HepG2 (cell line): ENCODE data around the gene AKR7A2. TPM values are rescaled to one million over a fixed set of nuclear protein-coding genes. Genes with fewer than 3 reads are reported as not detected.

Experiments
- BORCS8-MEF2B ChIP-seq: sonication (generic); formaldehyde crosslinking; IDR thresholded peaks from 2 replicates; pipeline ENCODE4 v1.8.0; 2022; ENCODE audit warnings: mild to moderate bottlenecking, missing genetic modification reagents
- CCDC6 ChIP-seq: sonication (generic); formaldehyde crosslinking; IDR thresholded peaks from 2 replicates; pipeline ENCODE4 v1.8.1; 2022; ENCODE audit warnings: mild to moderate bottlenecking, missing genetic modification reagents, moderate library complexity
- HNRNPL ChIP-seq: fragments of 200-400 bp; formaldehyde crosslinking; IDR thresholded peaks from 2 replicates; pipeline ENCODE4 v1.6.1; 2017; ENCODE audit warnings: mild to moderate bottlenecking, low read depth, low read length
- KDM3A ChIP-seq: IDR thresholded peaks from 2 replicates; pipeline ENCODE4 v1.6.1; 2018; ENCODE audit warnings: low read depth, missing compliant biosample characterization
- KLF16 ChIP-seq, 2 experiments: sonication (generic) in 1 of 2; formaldehyde crosslinking in 1 of 2; IDR thresholded peaks; 2 replicates each; pipeline versions ENCODE4 v1.6.1 to v1.8.0; 2016 to 2023; ENCODE audit warnings: missing genetic modification reagents in 2 of 2, missing compliant biosample characterization in 1 of 2
- LCORL ChIP-seq, 2 experiments: fragments of 450-650 bp in 1 of 2; sonication (generic) in 1 of 2; formaldehyde crosslinking in 1 of 2; IDR thresholded peaks; 2 replicates each; pipeline versions ENCODE4 v1.5.0 to v1.6.1; 2017 to 2020; ENCODE audit warnings: antibody characterized with exemption in 1 of 2, missing genetic modification reagents in 1 of 2
- PHF20 ChIP-seq: sonication (generic); formaldehyde crosslinking; IDR thresholded peaks from 2 replicates; pipeline ENCODE4 v1.5.0; 2020; ENCODE audit warnings: mild to moderate bottlenecking, missing genetic modification reagents
- SALL1 ChIP-seq: sonication (generic); formaldehyde crosslinking; IDR thresholded peaks from 2 replicates; pipeline ENCODE4 v1.8.0; 2022; ENCODE audit warnings: mild to moderate bottlenecking, missing genetic modification reagents
- SIN3B ChIP-seq: fragments of 150-350 bp; IDR thresholded peaks from 2 replicates; pipeline ENCODE4 v1.6.1; 2014; ENCODE audit warnings: low read length
- WIZ ChIP-seq: sonication (generic); formaldehyde crosslinking; IDR thresholded peaks from 2 replicates; pipeline ENCODE4 v1.5.1; 2020; ENCODE audit warnings: mild to moderate bottlenecking, missing genetic modification reagents
- ZFP82 ChIP-seq: sonication (generic); formaldehyde crosslinking; IDR thresholded peaks from 2 replicates; pipeline ENCODE4 v1.5.1; 2020; ENCODE audit warnings: mild to moderate bottlenecking, missing genetic modification reagents, borderline replicate concordance
- ZFYVE20 ChIP-seq: sonication (generic); formaldehyde crosslinking; IDR thresholded peaks from 2 replicates; pipeline ENCODE4 v1.8.0; 2023; ENCODE audit warnings: low read depth, mild to moderate bottlenecking, moderate library complexity, missing genetic modification reagents, borderline replicate concordance
- ZNF451 ChIP-seq: sonication (generic); formaldehyde crosslinking; IDR thresholded peaks from 2 replicates; pipeline ENCODE4 v1.5.0; 2020; ENCODE audit warnings: mild to moderate bottlenecking, missing genetic modification reagents
- ZNF670 ChIP-seq: sonication (generic); formaldehyde crosslinking; IDR thresholded peaks from 2 replicates; pipeline ENCODE4 v1.8.0; 2022; ENCODE audit warnings: mild to moderate bottlenecking, missing genetic modification reagents, borderline replicate concordance
- ZNF746 ChIP-seq: sonication (generic); formaldehyde crosslinking; IDR thresholded peaks from 2 replicates; pipeline ENCODE4 v1.8.0; 2022; ENCODE audit warnings: mild to moderate bottlenecking, missing genetic modification reagents
- ZNF879 ChIP-seq: sonication (generic); formaldehyde crosslinking; IDR thresholded peaks from 2 replicates; pipeline ENCODE4 v1.8.1; 2023; ENCODE audit warnings: missing genetic modification reagents
- polyA plus RNA-seq, 8 experiments: library from polyadenylated mRNA; depleted of rRNA in 3 of 8; stranded (reverse) in 7 of 8; unstranded in 1 of 8; fragments of >200 nt; fragmentation: Illumina TruSeq in 4 of 8; extraction: Trizol in 4 of 8; gene quantifications; 2 replicates each; pipeline versions ENCODE4 v1.2.1 to v1.2.3, GENCODE V29; 2011 to 2016; ENCODE audit warnings: low read depth in 4 of 8, missing spikeins in 1 of 8, mixed read lengths in 1 of 8; ENCODE audit not compliant: insufficient read depth in 1 of 8
- total RNA-seq, 5 experiments: library from RNA; depleted of rRNA; stranded (reverse); fragments of >200 nt; fragmentation: Illumina TruSeq; extraction: Trizol; gene quantifications; 2 replicates each; pipeline ENCODE4 v1.2.3, GENCODE V29; 2016; ENCODE audit warnings: low read depth in 1 of 5
- TF ChIP-seq, protein P1 (sequence below): sonication (generic); formaldehyde crosslinking; IDR thresholded peaks from 2 replicates; pipeline ENCODE4 v1.5.1; 2020; ENCODE audit warnings: mild to moderate bottlenecking, moderate library complexity, missing genetic modification reagents
- TF ChIP-seq, protein P2 (sequence below): sonication (generic); formaldehyde crosslinking; IDR thresholded peaks from 2 replicates; pipeline ENCODE4 v1.5.0; 2020; ENCODE audit warnings: missing genetic modification reagents
- TF ChIP-seq, protein P3 (sequence below): sonication (generic); formaldehyde crosslinking; IDR thresholded peaks from 2 replicates; pipeline ENCODE4 v1.9.0; 2022; ENCODE audit warnings: missing genetic modification reagents, mild to moderate bottlenecking, borderline replicate concordance
- TF ChIP-seq, protein P4 (sequence below): sonication (generic); formaldehyde crosslinking; IDR thresholded peaks from 2 replicates; pipeline ENCODE4 v1.8.1; 2023; ENCODE audit warnings: mild to moderate bottlenecking, inconsistent platforms, moderate library complexity, missing genetic modification reagents, borderline replicate concordance

AKR7A2 gene
- total and polyA plus RNA-seq, 2 of the 13 experiments (the other 11 are each of a cell fraction or from before 2014, with no cell fraction given), result 45.2 to 75.6 TPM

DNA sequence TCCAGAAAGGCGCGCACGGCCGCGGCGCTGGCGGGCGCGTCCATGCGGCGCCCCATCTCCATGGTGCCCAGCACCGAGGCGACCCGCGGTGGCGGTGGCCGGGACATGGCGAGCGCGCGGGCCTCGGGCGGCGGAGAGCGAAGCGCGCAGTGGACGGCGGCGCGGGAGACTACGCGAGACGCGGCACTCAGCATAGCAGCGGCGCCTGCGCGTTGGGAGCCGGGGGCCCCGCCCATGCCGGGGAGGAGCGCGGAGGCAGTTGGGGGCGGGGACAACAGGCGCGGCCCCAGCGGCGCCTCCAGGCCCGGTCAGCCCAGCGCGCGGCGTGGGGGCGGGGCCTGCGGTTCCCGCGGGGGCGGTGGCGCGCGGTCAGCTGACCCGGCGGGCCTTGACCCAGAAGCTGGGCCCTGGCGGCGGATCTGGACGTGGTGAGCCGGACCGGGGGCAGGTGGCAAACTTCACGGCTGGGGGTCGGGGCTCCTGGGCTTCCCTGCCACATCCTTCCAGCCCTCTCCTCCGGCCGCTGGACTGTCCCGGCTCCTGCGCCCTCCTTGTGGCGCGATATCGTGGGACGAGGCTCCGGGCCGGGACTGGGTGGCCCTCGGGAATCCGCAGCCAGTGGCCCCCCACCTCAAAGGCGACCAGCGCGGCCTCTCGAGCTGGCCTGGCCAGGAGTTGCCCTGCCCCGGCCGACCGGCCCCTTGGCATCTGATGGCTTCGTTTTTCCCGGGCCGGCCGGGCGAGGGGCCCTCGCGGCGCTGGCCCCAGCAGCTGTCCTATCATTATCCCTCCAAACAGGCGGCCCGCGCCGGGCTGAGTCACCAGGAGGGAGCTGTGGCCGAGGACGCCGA lies at the start of gene AKR7A2, which contains the start of gene SLC66A1 (continued):
- TF ChIP-seq, protein P1, sequence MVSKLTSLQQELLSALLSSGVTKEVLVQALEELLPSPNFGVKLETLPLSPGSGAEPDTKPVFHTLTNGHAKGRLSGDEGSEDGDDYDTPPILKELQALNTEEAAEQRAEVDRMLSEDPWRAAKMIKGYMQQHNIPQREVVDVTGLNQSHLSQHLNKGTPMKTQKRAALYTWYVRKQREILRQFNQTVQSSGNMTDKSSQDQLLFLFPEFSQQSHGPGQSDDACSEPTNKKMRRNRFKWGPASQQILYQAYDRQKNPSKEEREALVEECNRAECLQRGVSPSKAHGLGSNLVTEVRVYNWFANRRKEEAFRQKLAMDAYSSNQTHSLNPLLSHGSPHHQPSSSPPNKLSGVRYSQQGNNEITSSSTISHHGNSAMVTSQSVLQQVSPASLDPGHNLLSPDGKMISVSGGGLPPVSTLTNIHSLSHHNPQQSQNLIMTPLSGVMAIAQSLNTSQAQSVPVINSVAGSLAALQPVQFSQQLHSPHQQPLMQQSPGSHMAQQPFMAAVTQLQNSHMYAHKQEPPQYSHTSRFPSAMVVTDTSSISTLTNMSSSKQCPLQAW, result peak; percentile 42; the same call in 1 of the 2 replicates
- peak; percentile 34 for TF ChIP-seq SALL1 (CRISPR knock-in tag)
- TF ChIP-seq ZNF670 (CRISPR knock-in tag), result 0 out of 2 replicates have a peak, but pooled peaks have one; percentile 43
- TF ChIP-seq CCDC6 (CRISPR knock-in tag), result 0 out of 2 replicates have a peak, but pooled peaks have one; percentile 52
- TF ChIP-seq KDM3A (CRISPR knock-in tag), result 0 out of 2 replicates have a peak, but pooled peaks have one; percentile 26
- TF ChIP-seq, protein P2, sequence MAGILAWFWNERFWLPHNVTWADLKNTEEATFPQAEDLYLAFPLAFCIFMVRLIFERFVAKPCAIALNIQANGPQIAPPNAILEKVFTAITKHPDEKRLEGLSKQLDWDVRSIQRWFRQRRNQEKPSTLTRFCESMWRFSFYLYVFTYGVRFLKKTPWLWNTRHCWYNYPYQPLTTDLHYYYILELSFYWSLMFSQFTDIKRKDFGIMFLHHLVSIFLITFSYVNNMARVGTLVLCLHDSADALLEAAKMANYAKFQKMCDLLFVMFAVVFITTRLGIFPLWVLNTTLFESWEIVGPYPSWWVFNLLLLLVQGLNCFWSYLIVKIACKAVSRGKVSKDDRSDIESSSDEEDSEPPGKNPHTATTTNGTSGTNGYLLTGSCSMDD (CRISPR knock-in tag), result no peak
- peak; percentile 79; the same call in 1 of the 2 replicates for TF ChIP-seq ZNF879 (CRISPR knock-in tag)
- TF ChIP-seq, protein P3, sequence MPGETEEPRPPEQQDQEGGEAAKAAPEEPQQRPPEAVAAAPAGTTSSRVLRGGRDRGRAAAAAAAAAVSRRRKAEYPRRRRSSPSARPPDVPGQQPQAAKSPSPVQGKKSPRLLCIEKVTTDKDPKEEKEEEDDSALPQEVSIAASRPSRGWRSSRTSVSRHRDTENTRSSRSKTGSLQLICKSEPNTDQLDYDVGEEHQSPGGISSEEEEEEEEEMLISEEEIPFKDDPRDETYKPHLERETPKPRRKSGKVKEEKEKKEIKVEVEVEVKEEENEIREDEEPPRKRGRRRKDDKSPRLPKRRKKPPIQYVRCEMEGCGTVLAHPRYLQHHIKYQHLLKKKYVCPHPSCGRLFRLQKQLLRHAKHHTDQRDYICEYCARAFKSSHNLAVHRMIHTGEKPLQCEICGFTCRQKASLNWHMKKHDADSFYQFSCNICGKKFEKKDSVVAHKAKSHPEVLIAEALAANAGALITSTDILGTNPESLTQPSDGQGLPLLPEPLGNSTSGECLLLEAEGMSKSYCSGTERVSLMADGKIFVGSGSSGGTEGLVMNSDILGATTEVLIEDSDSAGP, result peak; percentile 39; the same call in 1 of the 2 replicates
- no peak for TF ChIP-seq LCORL (IDR thresholded peaks at IDR 0.05)
- peak; percentile 84 for TF ChIP-seq LCORL (CRISPR knock-in tag; IDR thresholded peaks at IDR 0.05)
- TF ChIP-seq SIN3B, result no peak
- TF ChIP-seq HNRNPL, result 0 out of 2 replicates have a peak, but pooled peaks have one; percentile 68
- TF ChIP-seq ZNF746 (CRISPR knock-in tag), result 0 out of 2 replicates have a peak, but pooled peaks have one; percentile 67
- TF ChIP-seq WIZ (CRISPR knock-in tag), result no peak
- TF ChIP-seq, protein P4, sequence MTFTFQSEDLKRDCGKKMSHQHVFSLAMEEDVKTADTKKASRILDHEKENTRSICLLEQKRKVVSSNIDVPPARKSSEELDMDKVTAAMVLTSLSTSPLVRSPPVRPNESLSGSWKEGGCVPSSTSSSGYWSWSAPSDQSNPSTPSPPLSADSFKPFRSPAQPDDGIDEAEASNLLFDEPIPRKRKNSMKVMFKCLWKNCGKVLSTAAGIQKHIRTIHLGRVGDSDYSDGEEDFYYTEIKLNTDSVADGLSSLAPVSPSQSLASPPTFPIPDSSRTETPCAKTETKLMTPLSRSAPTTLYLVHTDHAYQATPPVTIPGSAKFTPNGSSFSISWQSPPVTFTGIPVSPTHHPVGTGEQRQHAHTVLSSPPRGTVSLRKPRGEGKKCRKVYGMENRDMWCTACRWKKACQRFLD (CRISPR knock-in tag), result 0 out of 2 replicates have a peak, but pooled peaks have one; percentile 33
- peak; percentile 78 for TF ChIP-seq BORCS8-MEF2B (CRISPR knock-in tag)
- TF ChIP-seq KLF16 (CRISPR knock-in tag; IDR thresholded peaks at IDR 0.05), result peak in 1 of 2 experiments; percentile 56; a peak in 2 of 4 replicates
- TF ChIP-seq ZFYVE20 (CRISPR knock-in tag), result 0 out of 2 replicates have a peak, but pooled peaks have one; percentile 56
- TF ChIP-seq ZNF451, result peak; percentile 85
- peak; percentile 76 for TF ChIP-seq PHF20 (CRISPR knock-in tag)
- peak; percentile 65; the same call in 1 of the 2 replicates for TF ChIP-seq ZFP82 (CRISPR knock-in tag)
